Esophagus muscularis mucosa (tissue), 4 donors: Measurements from ENCODE around the gene CD55.

ENCODE experiments used
- CTCF ChIP-seq, 3 experiments: fragments of 200-600 bp in 2 of 3; fragments of 450-650 bp in 1 of 3; sonication (generic) in 2 of 3; IDR thresholded peaks; one replicate each; pipeline ENCODE4 v1.5.1; 2017 to 2019; ENCODE audit warnings: antibody characterized with exemption in 3 of 3, mild to moderate bottlenecking in 2 of 3, moderate library complexity in 1 of 3
- EP300 ChIP-seq: sonication (generic); formaldehyde crosslinking; IDR thresholded peaks from one replicate; pipeline ENCODE4 v1.6.1; 2017; ENCODE audit warnings: antibody characterized with exemption
- POLR2A ChIP-seq: fragments of 450-650 bp; IDR thresholded peaks from one replicate; pipeline ENCODE4 v1.6.1; 2017; ENCODE audit warnings: antibody characterized with exemption, moderate library complexity, mild to moderate bottlenecking, low read depth

GRCh38 chr1:207329469-207329868 is 8.0 kb downstream of the CD55 start:
- TF ChIP-seq CTCF (IDR thresholded peaks at IDR 0.05) (no peak), POLR2A (no peak), EP300 (no peak)
